Measurements from ENCODE around the gene CSRNP3.

The CSRNP3 gene

DNA sequence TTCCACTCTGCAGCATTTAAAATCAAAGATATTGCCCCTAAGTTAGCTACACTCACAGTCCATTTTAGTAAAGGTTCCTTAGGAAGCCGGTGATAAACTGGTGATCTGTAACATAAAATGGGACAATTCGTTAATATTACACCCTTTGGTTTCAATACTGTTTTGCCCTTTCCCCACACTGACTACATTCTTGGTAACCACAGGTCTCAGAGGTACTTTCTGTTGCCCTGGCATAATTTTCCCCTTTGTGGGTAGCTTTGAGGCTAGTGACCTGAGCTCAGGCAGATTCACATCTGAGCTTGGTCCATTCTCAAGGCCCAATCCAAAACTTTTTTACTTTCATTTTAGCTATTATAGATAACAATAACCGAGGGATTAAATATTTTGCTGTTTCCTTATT, 32.9 kb upstream of the CSRNP3 start:
- H3K4me1 ChIP-seq (ENCODE audit: control insufficient read depth in 2 of 2, insufficient read depth in 2 of 2, low read length in 2 of 2): no peaks in the 10 kb centered on the region
- H3K27me3 ChIP-seq (ENCODE audit: control insufficient read depth in 2 of 2, insufficient read depth in 2 of 2, low read length in 2 of 2): no peaks in the 10 kb centered on the region
- H3K4me3 ChIP-seq (ENCODE audit: low read length in 2 of 2): no peak overlapping the region
- H3K9me3 ChIP-seq (ENCODE audit: control insufficient read depth in 2 of 2, low read length in 2 of 2): no peaks in the 10 kb centered on the region
- no peak overlapping the region for H3K27ac ChIP-seq (ENCODE audit: low read depth in 2 of 2, low read length in 2 of 2)
- H3K36me3 ChIP-seq (ENCODE audit: control insufficient read depth in 2 of 2, insufficient read depth in 2 of 2, low read length in 2 of 2): no peaks in the 10 kb centered on the region
- H3K9ac ChIP-seq (ENCODE audit: low read depth in 1 of 2, low read length in 2 of 2): no peak overlapping the region

DNA sequence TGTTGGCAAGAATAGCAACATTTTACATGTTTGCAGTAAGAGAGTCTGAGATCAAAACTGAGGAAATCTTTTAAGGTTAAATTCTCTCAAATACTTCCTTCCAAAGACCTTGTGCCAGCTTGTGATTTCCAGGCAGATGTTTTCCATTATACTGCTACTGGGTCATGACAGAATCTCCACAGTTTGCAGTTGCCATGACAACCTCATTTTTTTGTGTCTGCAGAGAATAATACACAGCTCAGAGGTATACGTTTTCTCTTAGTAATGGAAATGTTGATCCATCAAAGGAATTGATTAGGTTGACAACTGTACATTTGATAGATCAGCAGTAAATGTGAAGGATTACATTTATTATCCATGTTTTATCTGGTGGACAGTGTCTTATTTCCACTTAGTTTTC, 29.1 kb upstream of the CSRNP3 start:
- Histone ChIP-seq H3K27me3 (ENCODE audit: control insufficient read depth in 2 of 2, insufficient read depth in 2 of 2, low read length in 2 of 2) (no peaks in the 10 kb centered on the region), H3K36me3 (ENCODE audit: control insufficient read depth in 2 of 2, insufficient read depth in 2 of 2, low read length in 2 of 2) (no peaks in the 10 kb centered on the region), H3K4me1 (ENCODE audit: control insufficient read depth in 2 of 2, insufficient read depth in 2 of 2, low read length in 2 of 2) (no peaks in the 10 kb centered on the region), H3K9me3 (ENCODE audit: control insufficient read depth in 2 of 2, low read length in 2 of 2) (no peaks in the 10 kb centered on the region), H3K27ac (ENCODE audit: low read depth in 2 of 2, low read length in 2 of 2) (no peak overlapping the region), H3K9ac (ENCODE audit: low read depth in 1 of 2, low read length in 2 of 2) (no peak overlapping the region), H3K4me3 (ENCODE audit: low read length in 2 of 2) (no peak overlapping the region)

DNA sequence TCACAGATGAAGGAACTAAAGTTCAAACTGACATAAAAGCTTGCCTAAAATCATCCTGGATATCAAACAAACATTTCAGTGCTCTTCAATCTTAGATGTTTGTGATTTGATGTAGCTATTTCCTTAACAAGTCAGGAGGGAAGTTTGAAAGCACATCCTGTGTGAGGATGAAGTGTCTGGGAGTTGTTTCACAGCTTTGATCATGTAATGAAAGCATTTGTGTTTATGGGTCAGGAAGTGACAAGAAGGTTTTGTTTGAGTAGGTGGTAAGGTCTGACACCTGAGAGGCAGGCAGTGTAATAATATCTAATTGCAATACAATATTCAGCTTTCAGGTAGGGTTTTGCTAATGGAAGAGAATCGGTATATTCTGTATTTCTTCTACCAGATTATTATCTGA, 26.0 kb upstream of the CSRNP3 start:
- H3K9ac ChIP-seq (ENCODE audit: low read depth in 1 of 2, low read length in 2 of 2): no peak overlapping the region

DNA sequence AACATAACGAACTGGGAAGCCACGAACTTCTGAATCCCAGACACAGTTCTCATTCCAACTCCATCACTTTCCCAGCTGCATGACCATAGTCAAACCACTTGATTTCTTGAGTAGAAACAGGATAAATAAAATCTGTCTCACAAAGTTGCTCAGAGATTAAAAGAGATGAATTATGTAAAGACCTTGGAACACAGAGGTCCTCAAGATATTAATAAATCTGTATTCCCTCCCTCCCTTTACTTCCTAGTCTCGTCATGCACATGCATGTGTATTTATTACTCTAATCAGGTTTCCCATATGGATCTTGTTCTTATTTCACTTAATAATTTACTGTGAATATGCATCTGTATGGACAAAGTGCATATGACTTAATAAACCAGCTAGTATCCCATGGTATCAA, 21.1 kb upstream of the CSRNP3 start:
- no peak overlapping the region for H3K27ac ChIP-seq (ENCODE audit: low read depth in 2 of 2, low read length in 2 of 2)
- H3K9ac ChIP-seq (ENCODE audit: low read depth in 1 of 2, low read length in 2 of 2): no peak overlapping the region
- no peaks in the 10 kb centered on the region for H3K4me1 ChIP-seq (ENCODE audit: control insufficient read depth in 2 of 2, insufficient read depth in 2 of 2, low read length in 2 of 2)
- H3K27me3 ChIP-seq (ENCODE audit: control insufficient read depth in 2 of 2, insufficient read depth in 2 of 2, low read length in 2 of 2): no peaks in the 10 kb centered on the region
- H3K36me3 ChIP-seq (ENCODE audit: control insufficient read depth in 2 of 2, insufficient read depth in 2 of 2, low read length in 2 of 2): no peaks in the 10 kb centered on the region
- no peak overlapping the region for H3K4me3 ChIP-seq (ENCODE audit: low read length in 2 of 2)
- no peaks in the 10 kb centered on the region for H3K9me3 ChIP-seq (ENCODE audit: control insufficient read depth in 2 of 2, low read length in 2 of 2)

More for the DNA sequence above, 26.0 kb upstream of the CSRNP3 start:
- H3K27me3 ChIP-seq (ENCODE audit: control insufficient read depth in 2 of 2, insufficient read depth in 2 of 2, low read length in 2 of 2): no peaks in the 10 kb centered on the region
- H3K9me3 ChIP-seq (ENCODE audit: control insufficient read depth in 2 of 2, low read length in 2 of 2): no peaks in the 10 kb centered on the region
- no peak overlapping the region for H3K4me3 ChIP-seq (ENCODE audit: low read length in 2 of 2)
- no peak overlapping the region for H3K27ac ChIP-seq (ENCODE audit: low read depth in 2 of 2, low read length in 2 of 2)
- H3K36me3 ChIP-seq (ENCODE audit: control insufficient read depth in 2 of 2, insufficient read depth in 2 of 2, low read length in 2 of 2): no peaks in the 10 kb centered on the region
- no peaks in the 10 kb centered on the region for H3K4me1 ChIP-seq (ENCODE audit: control insufficient read depth in 2 of 2, insufficient read depth in 2 of 2, low read length in 2 of 2)

DNA sequence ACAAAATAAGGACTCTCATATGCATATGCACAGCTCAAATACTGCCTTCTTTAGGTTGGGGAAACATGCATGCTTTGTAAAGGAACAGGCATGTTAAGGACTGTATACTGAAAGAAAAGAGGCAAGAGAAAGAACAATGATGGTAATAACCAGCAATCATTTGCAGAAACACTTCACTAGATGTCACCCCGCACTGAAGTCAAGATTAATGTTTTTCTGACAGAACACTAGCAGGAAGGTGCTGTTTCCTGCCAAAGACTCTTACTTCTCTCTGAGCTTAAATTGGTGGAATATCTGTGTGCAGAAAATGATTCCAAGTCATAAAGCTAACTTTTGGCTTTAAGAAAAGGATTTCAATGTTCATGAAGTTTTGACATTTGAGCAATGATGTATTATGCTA, 19.3 kb upstream of the CSRNP3 start:
- Histone ChIP-seq H3K9me3 (ENCODE audit: control insufficient read depth in 2 of 2, low read length in 2 of 2) (no peaks in the 10 kb centered on the region), H3K4me3 (ENCODE audit: low read length in 2 of 2) (no peak overlapping the region), H3K4me1 (ENCODE audit: control insufficient read depth in 2 of 2, insufficient read depth in 2 of 2, low read length in 2 of 2) (no peaks in the 10 kb centered on the region), H3K27me3 (ENCODE audit: control insufficient read depth in 2 of 2, insufficient read depth in 2 of 2, low read length in 2 of 2) (no peaks in the 10 kb centered on the region), H3K27ac (ENCODE audit: low read depth in 2 of 2, low read length in 2 of 2) (no peak overlapping the region), H3K9ac (ENCODE audit: low read depth in 1 of 2, low read length in 2 of 2) (no peak overlapping the region), H3K36me3 (ENCODE audit: control insufficient read depth in 2 of 2, insufficient read depth in 2 of 2, low read length in 2 of 2) (no peaks in the 10 kb centered on the region)

DNA sequence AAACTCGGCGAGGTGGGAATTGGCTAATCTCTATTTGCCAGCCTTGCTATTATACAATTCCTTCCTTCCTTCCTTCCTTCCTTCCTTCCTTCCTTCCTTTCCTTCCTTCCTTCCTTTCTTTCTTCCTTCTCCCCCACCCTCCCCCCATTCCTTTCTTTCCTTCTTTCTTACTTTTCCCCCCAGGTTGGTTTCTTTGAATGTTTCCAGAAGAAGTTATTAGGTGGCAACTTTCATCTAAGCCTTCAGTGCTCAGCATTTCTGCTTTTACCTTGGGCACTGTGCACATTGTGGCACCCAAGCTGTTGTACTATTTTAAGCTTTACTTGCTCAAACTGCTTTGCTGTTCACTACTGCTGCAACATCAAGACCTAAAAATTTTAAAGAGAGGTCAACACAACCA, 17.2 kb upstream of the CSRNP3 start:
- no peak overlapping the region for H3K27ac ChIP-seq (ENCODE audit: low read depth in 2 of 2, low read length in 2 of 2)
- no peaks in the 10 kb centered on the region for H3K36me3 ChIP-seq (ENCODE audit: control insufficient read depth in 2 of 2, insufficient read depth in 2 of 2, low read length in 2 of 2)
- H3K27me3 ChIP-seq (ENCODE audit: control insufficient read depth in 2 of 2, insufficient read depth in 2 of 2, low read length in 2 of 2): no peaks in the 10 kb centered on the region
- no peaks in the 10 kb centered on the region for H3K9me3 ChIP-seq (ENCODE audit: control insufficient read depth in 2 of 2, low read length in 2 of 2)
- H3K4me3 ChIP-seq (ENCODE audit: low read length in 2 of 2): no peak overlapping the region
- no peaks in the 10 kb centered on the region for H3K4me1 ChIP-seq (ENCODE audit: control insufficient read depth in 2 of 2, insufficient read depth in 2 of 2, low read length in 2 of 2)
- H3K9ac ChIP-seq (ENCODE audit: low read depth in 1 of 2, low read length in 2 of 2): no peak overlapping the region

DNA sequence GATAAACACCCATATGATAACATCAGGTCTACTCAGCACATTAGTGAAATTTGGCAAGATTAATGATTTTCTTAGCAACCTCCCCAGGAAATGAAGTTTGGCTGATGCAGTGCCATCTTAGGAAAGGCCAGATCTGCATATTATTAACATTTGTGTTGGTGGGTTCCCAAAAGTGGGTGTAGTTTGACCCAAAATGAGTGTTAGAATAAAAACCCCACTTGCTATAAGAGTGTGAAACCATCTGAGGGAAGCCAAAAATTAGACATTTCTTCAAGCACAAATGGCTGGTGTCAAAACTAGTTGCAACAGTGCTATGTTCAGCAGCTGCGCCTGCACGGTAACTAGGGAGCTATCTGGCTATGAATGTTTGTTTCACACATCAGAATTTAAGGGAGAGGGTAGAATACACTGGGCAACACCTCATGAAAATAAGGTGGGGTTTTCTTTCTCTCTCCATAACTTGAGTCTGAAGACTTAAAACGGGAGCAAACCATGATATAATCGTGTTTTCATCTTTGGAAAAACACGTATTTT, 15.9 kb upstream of the CSRNP3 start:
- Histone ChIP-seq H3K9ac (ENCODE audit: low read depth in 1 of 2, low read length in 2 of 2) (no peak overlapping the region), H3K9me3 (ENCODE audit: control insufficient read depth in 2 of 2, low read length in 2 of 2) (no peaks in the 10 kb centered on the region), H3K4me3 (ENCODE audit: low read length in 2 of 2) (no peak overlapping the region), H3K36me3 (ENCODE audit: control insufficient read depth in 2 of 2, insufficient read depth in 2 of 2, low read length in 2 of 2) (no peaks in the 10 kb centered on the region), H3K27ac (ENCODE audit: low read depth in 2 of 2, low read length in 2 of 2) (no peak overlapping the region), H3K27me3 (ENCODE audit: control insufficient read depth in 2 of 2, insufficient read depth in 2 of 2, low read length in 2 of 2) (no peaks in the 10 kb centered on the region), H3K4me1 (ENCODE audit: control insufficient read depth in 2 of 2, insufficient read depth in 2 of 2, low read length in 2 of 2) (no peaks in the 10 kb centered on the region)

DNA sequence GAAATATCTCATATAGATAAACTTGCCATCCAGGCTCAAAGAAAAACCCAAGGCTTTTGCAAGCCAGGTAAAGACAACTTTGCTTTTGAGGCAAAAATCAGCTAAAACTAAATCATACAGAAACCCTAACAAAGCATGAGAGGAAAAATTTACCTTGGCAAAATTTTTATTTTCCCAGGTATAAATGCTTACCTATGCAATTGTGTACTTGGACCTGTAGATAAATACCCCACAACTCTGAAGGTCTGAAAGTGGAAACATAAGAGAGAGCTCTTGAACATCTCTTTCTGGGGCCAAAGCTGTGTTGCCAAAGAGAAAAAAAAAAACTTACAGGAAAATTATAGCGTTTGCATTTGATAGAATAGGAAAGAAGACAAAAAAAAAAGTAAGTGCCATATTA, 14.6 kb upstream of the CSRNP3 start:
- no peak overlapping the region for H3K4me3 ChIP-seq (ENCODE audit: low read length in 2 of 2)
- no peak overlapping the region for H3K9ac ChIP-seq (ENCODE audit: low read depth in 1 of 2, low read length in 2 of 2)
- H3K9me3 ChIP-seq (ENCODE audit: control insufficient read depth in 2 of 2, low read length in 2 of 2): no peaks in the 10 kb centered on the region
- no peaks in the 10 kb centered on the region for H3K36me3 ChIP-seq (ENCODE audit: control insufficient read depth in 2 of 2, insufficient read depth in 2 of 2, low read length in 2 of 2)
- H3K27me3 ChIP-seq (ENCODE audit: control insufficient read depth in 2 of 2, insufficient read depth in 2 of 2, low read length in 2 of 2): no peaks in the 10 kb centered on the region
- no peaks in the 10 kb centered on the region for H3K4me1 ChIP-seq (ENCODE audit: control insufficient read depth in 2 of 2, insufficient read depth in 2 of 2, low read length in 2 of 2)
- H3K27ac ChIP-seq (ENCODE audit: low read depth in 2 of 2, low read length in 2 of 2): no peak overlapping the region

DNA sequence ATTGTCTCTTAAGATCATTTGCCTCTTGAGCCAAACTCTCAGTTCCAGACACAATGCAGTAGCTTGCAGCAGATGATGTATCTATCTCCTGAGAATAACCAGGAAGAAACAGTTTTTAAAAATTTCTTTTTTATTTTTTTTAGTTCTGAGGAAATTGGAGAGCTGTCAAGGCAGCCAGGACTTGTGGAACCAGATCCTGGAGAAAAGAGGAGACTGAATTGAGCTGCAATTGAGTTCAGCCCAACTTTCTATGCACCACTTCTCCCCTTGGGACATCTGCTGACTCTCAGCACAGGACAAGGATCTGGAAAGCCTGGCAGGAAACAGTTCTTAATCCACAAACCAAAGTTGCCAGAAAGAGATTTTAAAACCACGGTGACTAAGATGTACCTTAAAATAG, 13.5 kb upstream of the CSRNP3 start:
- no peak overlapping the region for H3K4me3 ChIP-seq (ENCODE audit: low read length in 2 of 2)
- no peak overlapping the region for H3K9ac ChIP-seq (ENCODE audit: low read depth in 1 of 2, low read length in 2 of 2)
- H3K27me3 ChIP-seq (ENCODE audit: control insufficient read depth in 2 of 2, insufficient read depth in 2 of 2, low read length in 2 of 2): no peaks in the 10 kb centered on the region
- H3K9me3 ChIP-seq (ENCODE audit: control insufficient read depth in 2 of 2, low read length in 2 of 2): no peaks in the 10 kb centered on the region
- H3K4me1 ChIP-seq (ENCODE audit: control insufficient read depth in 2 of 2, insufficient read depth in 2 of 2, low read length in 2 of 2): no peaks in the 10 kb centered on the region
- no peak overlapping the region for H3K27ac ChIP-seq (ENCODE audit: low read depth in 2 of 2, low read length in 2 of 2)
- H3K36me3 ChIP-seq (ENCODE audit: control insufficient read depth in 2 of 2, insufficient read depth in 2 of 2, low read length in 2 of 2): no peaks in the 10 kb centered on the region

DNA sequence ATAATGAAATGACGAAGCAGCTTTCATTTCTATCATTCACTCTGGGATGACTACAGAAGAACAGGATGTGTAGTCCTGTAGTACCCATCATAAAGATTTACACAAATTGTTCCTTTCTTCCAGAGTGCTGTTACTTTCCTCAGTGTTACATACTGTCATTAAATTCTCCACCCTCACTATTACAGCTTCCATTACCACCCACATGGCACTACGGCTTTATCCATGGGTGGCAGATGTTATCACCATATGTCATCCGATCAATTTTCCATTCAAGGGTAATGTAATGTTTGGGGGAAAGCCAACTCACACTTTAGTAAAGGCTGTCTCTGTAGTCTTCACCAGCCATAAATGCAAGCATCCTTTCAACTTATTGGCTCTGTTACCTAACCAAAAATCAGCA, 7.1 kb upstream of the CSRNP3 start:
- Histone ChIP-seq H3K9me3 (ENCODE audit: control insufficient read depth in 2 of 2, low read length in 2 of 2) (no peaks in the 10 kb centered on the region), H3K27me3 (ENCODE audit: control insufficient read depth in 2 of 2, insufficient read depth in 2 of 2, low read length in 2 of 2) (no peaks in the 10 kb centered on the region), H3K36me3 (ENCODE audit: control insufficient read depth in 2 of 2, insufficient read depth in 2 of 2, low read length in 2 of 2) (no peaks in the 10 kb centered on the region), H3K4me1 (ENCODE audit: control insufficient read depth in 2 of 2, insufficient read depth in 2 of 2, low read length in 2 of 2) (no peaks in the 10 kb centered on the region), H3K9ac (ENCODE audit: low read depth in 1 of 2, low read length in 2 of 2) (no peak overlapping the region), H3K27ac (ENCODE audit: low read depth in 2 of 2, low read length in 2 of 2) (no peak overlapping the region), H3K4me3 (ENCODE audit: low read length in 2 of 2) (no peak overlapping the region)

DNA sequence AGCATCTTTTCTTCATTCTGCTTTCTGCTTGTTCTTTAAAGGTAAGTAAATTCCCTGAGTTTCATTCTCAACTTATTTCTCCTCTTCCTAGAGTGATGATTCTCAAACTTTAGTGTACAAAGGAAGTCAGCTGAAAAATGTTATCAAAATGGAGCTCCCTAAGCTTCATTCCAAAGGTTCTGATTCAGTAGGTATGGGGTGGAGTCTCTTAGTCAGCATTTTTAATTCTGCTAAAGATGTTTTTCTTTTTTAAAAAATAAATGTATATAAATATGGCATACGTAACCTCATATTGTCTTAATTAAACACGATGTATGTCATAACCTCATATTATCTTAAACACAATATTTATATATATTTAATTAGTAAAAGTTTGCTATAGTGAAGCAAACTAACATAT, 3.1 kb upstream of the CSRNP3 start:
- no peak overlapping the region for H3K9ac ChIP-seq (ENCODE audit: low read depth in 1 of 2, low read length in 2 of 2)
- no peaks in the 10 kb centered on the region for H3K36me3 ChIP-seq (ENCODE audit: control insufficient read depth in 2 of 2, insufficient read depth in 2 of 2, low read length in 2 of 2)
- H3K9me3 ChIP-seq (ENCODE audit: control insufficient read depth in 2 of 2, low read length in 2 of 2): no peaks in the 10 kb centered on the region
- no peak overlapping the region for H3K27ac ChIP-seq (ENCODE audit: low read depth in 2 of 2, low read length in 2 of 2)
- no peaks in the 10 kb centered on the region for H3K4me1 ChIP-seq (ENCODE audit: control insufficient read depth in 2 of 2, insufficient read depth in 2 of 2, low read length in 2 of 2)
- no peaks in the 10 kb centered on the region for H3K27me3 ChIP-seq (ENCODE audit: control insufficient read depth in 2 of 2, insufficient read depth in 2 of 2, low read length in 2 of 2)
- H3K4me3 ChIP-seq (ENCODE audit: low read length in 2 of 2): no peak overlapping the region

All from mucosa of rectum (tissue), 2 donors.